ENCODE measurements around the gene IL22RA2.
A peak's percentile ranks its signal among the peaks of the same experiment; 100 is the strongest.

Gene IL22RA2

DNA sequence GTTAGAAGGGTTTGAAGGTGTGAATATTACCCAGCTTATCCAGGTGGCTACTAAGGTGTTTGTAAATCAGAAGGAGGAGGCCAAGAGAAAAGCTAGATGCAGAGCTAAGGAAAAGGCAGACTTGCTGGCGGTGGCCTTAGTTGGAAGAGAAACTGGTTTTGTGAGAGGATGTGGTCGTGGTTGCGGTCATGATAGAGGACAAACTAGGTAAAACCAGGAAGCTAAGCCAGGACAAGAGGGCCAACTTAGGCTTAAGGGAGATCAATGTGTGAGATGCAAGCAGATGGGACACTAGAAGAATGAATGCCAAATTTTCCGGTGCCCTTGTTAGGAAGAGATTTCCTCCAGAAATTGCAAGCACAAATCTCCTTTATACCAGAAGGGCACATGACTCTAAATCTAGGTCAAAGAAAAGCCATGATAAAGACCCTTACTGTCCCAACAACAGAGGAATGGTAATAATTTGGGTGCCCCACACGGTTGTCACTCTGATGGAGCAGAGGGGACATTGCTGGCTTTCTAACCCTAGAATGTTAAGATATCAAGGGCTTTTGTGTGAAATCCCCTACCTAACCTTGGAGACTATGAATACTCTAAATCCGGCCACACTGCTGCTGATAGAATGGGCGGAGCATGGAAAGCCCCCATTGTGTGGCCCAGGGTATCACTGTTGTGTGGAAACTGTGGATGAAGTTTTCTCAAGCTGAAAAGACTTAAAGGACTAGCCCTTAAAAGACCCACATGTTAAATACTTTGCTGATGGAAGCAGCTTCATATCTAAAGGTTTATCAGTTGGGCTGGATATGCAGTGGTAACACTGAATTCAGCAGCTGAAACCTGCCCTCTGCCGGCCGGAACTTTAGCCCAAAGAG, 7.8 kb downstream of the IL22RA2 start:
- no peak for DNase-seq

DNA sequence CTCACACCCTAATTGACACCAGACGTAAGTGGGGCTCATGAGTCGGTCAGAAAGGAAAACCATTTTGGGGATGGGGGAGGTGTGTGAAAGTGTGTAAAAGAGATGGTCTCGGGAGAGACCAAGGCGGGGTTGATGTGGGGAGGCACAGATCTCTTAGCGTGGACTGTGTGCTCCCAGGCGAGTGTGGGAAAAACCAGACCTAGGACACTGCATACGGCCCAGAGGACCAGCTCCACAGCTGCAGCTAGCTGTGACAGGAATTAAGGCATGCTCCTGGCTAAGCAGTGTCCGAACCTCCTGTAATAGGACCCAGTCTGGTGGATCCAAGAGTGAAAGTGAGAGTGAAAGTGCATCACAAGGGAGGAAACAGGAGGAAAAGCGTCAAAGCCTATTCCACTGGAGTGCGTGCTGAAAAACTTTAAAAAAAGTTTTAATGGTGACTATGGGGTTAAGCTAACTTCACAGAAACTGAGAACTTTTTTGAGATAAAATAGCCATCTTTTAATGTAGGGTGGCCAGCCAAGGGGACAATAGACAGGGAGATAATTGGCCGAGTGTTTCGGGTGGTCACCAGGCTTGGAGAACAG, 9.6 kb downstream of the IL22RA2 start:
- no peak for DNase-seq

DNA sequence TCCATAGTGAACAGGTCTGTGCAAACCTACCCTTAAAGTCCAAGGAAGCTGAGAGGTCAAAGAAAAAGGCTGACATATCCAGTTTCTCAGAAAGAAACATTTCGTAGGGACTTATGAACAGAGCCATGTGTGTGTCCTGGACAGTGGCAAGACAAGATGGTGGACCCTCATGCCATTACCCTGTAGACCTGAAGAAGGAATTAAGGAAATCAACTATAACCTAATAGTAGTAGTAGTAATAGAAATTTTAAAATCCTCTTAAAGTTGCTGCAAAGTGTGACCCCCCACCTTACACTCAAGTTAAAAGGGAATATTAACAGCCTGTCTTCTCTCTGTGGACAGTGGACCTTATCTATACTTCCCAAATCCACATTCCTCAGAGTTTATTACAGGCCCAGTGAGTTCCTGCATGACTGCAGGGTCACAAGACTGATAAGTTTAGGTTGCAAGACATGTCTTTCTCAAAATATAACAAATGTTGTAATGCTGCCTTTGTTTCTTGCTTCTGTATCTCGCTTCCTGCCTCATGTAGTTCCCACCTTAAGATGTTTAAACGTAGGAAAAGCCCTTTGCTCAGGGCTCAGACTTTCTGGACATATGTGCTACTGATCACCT, 10.6 kb downstream of the IL22RA2 start:
- no peak for DNase-seq

DNA sequence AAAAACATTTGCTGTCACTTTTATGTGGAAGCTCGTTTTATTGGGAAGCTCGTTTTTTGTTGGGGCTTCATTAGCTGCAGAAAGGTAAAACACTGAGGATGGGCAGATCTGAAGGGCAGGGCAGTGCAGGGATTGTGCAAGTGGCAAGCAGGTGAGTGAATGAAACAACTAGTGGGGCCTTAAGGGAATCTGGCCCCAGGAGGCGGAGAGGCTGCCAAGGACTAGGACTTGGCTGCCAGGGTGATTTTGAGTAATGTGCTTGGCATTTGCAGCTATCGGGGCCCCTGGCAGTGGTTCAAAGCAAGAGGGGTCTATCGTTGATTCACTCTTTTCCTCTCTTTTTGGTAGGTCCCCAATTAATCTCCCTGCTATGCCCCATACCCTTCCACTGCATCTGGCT, 11.5 kb downstream of the IL22RA2 start:
- DNase-seq = no peak

DNA sequence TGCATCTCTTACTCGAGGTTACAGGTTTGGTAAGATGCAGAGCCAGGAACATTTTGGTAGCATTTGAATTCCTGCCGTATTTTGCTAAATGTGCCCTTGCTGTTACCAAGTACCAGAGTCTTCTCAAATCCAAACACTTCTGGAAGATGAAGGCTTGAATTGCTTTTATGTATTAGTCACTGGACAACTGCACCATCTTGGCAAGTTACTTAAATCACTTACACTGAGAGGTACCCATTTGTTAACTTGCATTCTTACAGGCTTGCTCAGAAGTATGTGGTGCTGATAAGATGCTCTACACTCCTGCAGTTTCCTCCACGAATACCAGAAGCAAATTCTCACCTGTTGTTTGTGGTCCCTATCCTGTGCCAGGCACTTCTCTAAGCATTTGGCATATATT, 12.7 kb downstream of the IL22RA2 start:
- no peak for DNase-seq

DNA sequence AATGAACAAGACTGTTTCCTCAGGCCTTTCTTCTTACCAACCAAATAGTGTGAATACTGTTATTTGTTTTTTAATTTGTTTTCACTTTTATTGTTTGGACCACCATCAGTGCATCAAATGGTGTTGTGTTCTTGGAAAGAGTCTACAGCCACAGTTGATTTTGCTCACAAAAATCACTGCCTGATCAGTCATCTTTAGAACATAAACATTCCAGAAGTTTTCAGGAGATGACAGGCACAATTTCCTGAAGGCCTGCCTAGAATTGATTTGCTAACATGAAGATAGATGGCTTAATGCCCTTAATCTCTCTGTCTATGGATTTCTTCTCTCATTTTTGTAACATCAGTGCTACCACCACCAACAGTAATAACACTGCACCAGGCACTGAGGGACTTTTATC, 13.5 kb downstream of the IL22RA2 start:
- DNase-seq = no peak

DNA sequence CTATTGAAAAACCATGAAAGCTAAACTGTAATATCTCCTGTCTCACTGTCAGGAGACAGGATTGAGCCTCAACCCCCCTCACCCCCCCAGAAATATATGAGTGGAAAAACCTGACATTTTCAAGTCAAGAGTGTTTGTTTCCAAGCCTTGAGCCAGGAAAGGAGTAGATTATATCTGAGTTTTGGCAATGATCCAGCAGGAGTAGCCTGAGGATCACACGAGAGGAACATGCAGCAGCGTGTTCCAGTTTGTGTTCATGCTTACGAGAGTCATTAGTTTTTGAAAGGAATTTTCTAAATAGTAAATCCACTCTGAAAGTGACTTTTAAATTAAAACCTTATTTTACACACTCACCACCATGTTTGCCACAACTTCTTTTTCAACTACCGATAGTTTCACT, 15.8 kb downstream of the IL22RA2 start:
- peak; percentile 90 for DNase-seq

- DNase-seq = no peak
Observed at GRCh38 chr6:137156650-137157049, 16.8 kb downstream of the IL22RA2 start.

DNA sequence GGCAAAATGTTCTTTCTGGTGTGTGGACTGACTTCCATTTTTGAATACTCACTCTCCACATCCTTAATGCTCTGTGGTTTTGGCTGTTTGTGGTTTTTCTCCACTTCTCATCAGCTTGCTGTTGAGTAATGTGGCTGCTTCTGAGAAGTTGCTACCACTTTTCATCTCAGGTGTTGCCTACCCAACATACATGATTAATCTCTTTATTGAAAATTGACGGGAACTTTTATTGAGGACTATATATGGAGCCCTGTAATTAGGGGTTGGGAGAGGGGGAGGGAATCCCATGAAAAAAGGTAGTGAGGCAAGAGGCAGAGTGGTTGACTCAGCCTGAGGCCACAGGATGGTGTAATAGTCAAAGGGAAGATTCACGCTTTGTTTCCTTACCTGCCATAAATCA, 17.6 kb downstream of the IL22RA2 start:
- no peak for DNase-seq

GRCh38 chr6:137150072-137150471, 23.4 kb downstream of the IL22RA2 start:
- DNase-seq = no peak

DNA sequence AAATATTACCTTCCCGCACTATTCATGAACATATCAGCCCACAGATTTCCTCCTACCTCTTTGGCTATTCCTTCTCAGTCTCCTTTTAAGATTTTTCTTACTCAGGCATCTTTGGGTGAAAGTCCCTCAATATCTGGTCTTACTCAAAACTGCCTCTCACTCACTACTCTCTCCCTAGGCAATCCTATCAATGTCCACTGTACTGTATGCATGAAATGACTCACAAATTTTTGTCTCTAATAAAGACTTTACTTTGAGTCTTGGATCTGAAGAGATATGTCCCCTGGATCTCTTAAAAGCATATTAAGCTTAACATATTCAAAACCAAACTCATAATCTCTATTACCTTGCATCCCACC, 24.4 kb downstream of the IL22RA2 start:
- DNase-seq = no peak

DNA sequence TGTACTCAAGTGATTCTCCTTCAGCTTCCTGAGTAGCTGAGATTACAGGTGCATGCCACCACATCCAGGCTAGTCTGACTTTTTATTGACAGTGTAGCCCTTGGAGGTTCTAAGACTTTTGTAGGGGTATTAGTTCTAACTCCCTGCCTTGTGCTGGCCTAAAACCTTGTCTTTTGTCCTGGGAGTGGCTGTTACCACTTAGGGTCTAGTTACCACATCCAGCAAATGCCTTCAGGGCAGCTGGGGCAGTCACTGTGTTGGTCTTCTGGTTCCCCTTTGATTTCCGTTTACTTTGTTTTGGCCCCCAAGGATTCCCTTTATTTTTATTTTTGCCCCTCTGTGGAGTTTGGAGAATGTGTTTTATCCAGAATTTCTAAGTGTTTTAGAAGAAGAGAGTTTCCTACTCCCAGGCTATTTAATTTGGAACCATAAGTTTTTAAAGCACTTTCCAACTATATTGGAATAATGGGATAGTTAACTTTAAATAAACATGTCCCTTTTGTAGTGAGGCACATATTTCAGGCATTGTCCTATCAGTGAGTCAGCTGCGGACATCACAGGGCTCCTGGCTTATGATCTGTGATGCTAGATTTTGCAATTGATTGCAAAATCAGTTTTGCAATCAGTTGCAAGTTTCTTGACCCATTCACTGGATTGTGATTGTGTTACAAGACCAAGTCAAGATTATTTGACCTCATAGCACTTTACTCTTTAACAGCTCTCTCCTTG, 25.0 kb downstream of the IL22RA2 start:
- DNase-seq = no peak

GRCh38 chr6:137147195-137147594, 26.2 kb downstream of the IL22RA2 start:
- no peak for DNase-seq

- DNase-seq = no peak
Observed at GRCh38 chr6:137146206-137146605, 27.2 kb downstream of the IL22RA2 start.

DNA sequence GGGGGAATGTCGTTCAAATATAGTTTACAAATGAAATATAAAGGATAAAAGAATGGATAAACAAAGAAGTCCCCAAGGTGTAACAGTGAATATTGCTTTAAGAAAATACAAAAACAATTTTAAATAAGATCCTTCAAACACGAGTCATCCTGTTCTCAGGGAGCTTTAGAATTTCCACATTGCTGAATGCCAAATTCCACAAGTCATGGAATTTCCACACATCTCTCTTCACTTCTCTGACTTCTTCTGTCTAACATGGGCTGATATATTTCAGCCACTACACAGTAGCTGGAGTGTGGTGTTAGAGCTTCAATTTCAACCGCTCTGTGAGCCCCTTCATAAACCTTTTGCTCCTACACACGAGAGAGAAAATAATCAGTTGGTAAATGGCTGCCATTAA, 28.0 kb downstream of the IL22RA2 start:
- DNase-seq = no peak

- no peak for DNase-seq
Observed at GRCh38 chr6:137136065-137136464, 37.4 kb downstream of the IL22RA2 start.

DNA sequence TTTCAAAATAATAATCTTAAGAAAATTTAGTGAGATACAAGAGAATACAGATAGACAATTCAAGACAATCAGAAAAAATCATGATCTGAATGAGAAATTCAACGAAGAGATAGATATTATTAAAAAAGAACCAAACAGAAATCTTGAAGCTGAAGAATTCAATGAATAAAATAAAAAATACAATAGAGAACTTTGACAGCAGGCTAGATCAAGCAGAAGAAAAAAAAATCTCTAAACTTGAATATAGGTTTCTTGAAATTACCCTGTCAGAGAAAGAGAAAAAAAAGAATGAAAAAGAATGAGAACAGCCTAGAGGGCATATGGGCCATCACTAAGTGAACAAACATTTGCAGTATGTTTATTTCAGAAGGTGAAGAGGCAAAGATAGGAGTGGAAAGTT, 39.0 kb downstream of the IL22RA2 start:
- no peak for DNase-seq

DNA sequence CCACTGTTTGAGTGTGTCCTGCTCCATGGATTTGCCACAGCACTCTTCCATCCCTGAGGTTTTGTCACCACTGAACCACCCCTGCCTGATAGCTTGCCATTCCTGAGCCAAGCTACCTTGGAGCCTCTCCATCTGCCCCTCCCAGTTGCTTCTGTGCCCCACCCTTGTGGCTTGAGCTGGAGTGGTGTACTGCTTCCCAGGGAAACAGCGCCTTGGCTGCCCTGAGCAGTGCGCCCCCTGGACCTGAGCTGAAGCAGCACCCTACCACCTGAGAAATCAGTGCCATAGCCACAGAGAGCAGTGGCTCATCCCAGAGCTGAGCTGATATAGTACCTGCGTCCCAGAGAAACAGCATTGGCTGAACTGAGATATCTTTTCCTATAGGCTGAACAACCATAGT, 40.3 kb downstream of the IL22RA2 start:
- no peak for DNase-seq

GRCh38 chr6:137126875-137127485, 46.5 kb downstream of the IL22RA2 start:
- no peak for DNase-seq

DNA sequence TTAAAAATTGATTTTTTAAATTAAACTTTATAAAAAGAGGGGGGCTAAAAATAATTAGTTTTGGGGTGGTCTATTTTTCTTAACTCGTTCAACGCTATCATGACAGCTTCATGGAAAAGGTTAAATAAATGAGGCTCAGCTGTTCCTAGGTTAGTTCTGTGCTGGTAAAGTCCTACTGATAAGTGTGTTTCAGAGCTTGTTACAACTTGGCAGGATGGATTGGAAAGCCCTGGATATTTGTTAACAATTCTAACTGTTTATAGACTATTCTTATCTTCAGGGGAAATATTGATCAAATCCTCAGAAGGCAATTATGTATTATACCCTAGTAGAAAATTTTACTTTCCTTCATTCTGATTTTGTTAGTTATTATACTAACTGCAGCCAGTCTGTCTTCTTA, 50.4 kb downstream of the IL22RA2 start:
- no peak for DNase-seq

DNA sequence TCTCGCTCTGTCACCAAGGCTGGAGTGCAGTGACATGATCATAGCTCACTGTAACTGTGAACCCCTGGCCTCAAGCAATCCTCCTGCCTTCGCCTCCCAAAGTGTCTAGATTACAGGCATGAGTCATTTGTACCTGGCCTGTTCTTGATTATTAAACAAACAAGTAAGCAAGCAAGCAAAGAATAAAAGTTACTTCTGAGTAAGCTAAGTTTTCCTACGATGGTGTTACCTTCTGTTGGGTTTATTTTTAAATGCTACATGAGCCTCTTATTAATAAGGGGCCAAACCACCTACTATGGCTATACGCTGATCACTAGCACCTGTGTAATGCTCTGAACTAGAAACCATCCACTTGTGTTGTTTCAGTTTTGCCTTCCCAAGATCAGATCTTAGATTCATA, 50.8 kb downstream of the IL22RA2 start:
- DNase-seq = no peak

DNA sequence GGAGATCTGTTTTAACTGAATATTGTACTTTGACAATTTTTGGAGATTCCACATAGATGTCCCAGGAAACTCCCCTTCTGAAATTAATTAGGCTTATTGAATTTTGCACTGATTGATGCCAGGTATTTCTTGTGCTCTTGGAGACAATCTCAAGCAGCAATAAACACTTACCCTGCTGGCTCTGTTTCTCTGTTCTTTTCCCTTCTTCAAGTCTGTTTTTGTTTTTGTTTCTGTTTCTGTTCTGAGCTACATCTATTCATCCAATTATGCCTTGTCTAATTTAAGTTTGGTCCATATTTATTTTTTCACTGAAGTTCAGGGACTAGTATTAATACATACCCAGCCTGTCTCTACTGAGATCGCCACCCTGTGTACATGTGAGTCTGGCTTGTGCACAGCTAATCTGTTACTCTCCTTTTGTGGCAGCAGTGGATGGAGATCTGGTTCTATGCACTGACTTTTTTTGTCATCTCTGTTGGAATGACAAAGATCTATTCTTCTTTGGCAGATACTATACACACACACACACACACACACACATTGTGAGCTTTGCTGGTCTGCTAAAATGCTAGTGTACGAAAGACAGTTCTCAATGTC, 51.9 kb downstream of the IL22RA2 start:
- DNase-seq = no peak

DNA sequence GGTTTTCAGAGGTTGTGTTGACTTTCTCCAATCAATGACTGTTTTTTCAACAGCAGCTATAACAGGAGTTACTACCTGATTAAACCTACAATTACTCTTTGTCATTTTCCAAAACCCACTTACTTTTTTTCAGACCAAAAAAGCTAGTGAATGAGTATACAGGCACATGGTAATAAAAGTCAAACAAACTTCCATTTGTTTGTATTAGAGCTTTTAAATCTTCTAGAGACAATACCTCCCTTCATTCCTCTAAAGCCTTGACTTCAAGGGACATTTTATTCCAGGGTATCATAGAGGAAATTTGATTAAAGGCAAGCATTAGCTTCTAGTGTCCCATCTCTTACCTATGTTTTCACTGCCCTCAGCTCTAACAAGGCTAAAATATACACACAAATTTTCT, 52.7 kb downstream of the IL22RA2 start:
- DNase-seq = no peak
